GM12875 (cell line): ENCODE data around the gene RPS6KB2.

Experiments
- H3K4me3 ChIP-seq: one replicate; pipeline ENCODE4 v1.5.1; 2011; ENCODE audit warnings: low read depth, low read length, control low read depth
- TF ChIP-seq, protein P1 (sequence below): IDR thresholded peaks from 2 replicates; pipeline ENCODE4 v1.5.1; 2011; ENCODE audit warnings: low read depth, mild to moderate bottlenecking, control low read depth, inconsistent platforms, low read length, moderate library complexity, borderline replicate concordance; ENCODE audit not compliant: insufficient read depth

RPS6KB2 gene

DNA sequence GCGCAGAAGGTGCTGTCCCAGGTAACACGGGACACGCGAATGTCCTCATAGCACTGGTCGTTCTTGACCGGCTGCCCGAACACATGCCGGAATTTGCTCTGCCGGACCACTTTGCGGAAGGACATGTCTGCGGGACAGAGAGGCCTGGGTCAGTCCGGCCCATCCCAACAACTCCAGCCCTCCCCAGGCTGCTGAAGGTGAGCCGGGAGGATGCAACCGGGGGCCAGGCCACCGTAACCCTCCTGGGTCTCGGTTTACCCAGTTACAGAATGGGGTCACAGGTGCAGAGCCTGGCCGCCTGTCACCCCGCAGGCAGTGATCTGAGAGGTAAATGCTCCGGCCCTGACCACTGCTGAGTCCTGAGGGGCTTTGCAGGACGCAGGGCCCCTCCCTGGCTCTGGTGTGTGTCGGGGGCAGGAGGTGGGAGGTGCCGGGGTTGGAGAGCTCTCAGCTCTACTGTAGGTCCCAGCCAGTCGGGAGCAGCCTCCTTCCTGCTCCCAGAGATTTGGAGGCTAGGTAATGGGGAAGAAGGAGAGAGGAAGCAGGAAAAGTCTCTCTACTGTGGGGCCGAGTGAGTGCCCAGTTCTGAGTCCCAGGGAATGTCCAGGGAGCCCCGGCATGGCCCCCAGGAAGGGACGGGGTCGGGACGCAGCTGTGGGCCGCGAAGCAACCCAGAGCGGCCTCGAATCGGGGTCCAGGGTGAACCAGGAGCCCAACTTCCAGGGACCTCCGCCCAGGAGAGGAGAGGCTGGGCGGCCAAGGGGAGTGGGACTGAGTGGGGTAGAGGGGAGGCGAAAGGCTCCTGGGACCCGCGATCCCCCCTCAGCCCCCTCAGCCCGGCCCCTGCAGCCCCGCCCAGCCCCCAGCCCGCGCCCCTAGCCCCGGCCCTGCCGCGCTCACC lies 14.5 kb downstream of the RPS6KB2 start:
- no peak overlapping the region for H3K4me3 ChIP-seq
- TF ChIP-seq, protein P1, sequence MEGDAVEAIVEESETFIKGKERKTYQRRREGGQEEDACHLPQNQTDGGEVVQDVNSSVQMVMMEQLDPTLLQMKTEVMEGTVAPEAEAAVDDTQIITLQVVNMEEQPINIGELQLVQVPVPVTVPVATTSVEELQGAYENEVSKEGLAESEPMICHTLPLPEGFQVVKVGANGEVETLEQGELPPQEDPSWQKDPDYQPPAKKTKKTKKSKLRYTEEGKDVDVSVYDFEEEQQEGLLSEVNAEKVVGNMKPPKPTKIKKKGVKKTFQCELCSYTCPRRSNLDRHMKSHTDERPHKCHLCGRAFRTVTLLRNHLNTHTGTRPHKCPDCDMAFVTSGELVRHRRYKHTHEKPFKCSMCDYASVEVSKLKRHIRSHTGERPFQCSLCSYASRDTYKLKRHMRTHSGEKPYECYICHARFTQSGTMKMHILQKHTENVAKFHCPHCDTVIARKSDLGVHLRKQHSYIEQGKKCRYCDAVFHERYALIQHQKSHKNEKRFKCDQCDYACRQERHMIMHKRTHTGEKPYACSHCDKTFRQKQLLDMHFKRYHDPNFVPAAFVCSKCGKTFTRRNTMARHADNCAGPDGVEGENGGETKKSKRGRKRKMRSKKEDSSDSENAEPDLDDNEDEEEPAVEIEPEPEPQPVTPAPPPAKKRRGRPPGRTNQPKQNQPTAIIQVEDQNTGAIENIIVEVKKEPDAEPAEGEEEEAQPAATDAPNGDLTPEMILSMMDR, result no peak

DNA sequence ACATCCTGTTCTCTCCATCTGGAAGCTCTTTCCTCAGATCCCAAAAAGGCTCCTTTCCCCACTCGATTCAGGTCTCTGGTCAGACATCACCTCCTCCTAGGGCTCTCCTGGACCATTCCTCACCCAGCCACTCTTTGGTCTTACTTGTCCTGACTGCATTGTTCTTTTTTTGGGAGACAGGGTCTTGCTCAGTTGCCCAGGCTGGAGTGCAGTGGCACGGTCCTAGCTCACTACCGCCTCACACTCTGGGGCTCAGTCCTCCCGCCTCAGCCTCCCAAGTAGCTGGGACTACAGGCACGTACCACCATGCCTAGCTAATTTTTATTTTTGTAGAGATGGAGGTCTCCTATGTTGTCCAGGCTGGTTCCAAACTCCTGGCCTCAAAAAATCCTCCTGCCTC lies 17.2 kb downstream of the RPS6KB2 start:
- no peak overlapping the region for H3K4me3 ChIP-seq
- TF ChIP-seq, protein P1, result no peak

DNA sequence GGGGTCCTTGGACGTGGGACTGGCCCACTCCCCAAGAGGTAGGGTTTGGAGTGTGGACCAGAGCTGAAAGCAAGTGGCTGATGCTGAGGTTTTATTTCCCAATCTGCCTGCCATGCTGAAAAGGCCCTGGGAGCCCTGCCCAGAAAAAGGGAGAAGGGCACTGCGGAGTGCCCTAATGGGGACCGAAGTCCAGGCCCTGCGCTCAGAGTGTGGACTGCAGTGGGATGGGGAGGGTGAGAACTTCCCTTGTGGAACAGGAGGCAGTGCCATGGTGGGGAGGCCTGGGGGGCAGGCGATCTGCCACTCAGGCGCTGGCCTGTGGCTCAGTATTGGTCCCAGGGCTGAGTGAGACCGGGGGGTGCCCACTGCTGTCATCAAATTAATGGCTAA lies 19.9 kb downstream of the RPS6KB2 start:
- H3K4me3 ChIP-seq, result no peak overlapping the region
- TF ChIP-seq, protein P1, result no peak

DNA sequence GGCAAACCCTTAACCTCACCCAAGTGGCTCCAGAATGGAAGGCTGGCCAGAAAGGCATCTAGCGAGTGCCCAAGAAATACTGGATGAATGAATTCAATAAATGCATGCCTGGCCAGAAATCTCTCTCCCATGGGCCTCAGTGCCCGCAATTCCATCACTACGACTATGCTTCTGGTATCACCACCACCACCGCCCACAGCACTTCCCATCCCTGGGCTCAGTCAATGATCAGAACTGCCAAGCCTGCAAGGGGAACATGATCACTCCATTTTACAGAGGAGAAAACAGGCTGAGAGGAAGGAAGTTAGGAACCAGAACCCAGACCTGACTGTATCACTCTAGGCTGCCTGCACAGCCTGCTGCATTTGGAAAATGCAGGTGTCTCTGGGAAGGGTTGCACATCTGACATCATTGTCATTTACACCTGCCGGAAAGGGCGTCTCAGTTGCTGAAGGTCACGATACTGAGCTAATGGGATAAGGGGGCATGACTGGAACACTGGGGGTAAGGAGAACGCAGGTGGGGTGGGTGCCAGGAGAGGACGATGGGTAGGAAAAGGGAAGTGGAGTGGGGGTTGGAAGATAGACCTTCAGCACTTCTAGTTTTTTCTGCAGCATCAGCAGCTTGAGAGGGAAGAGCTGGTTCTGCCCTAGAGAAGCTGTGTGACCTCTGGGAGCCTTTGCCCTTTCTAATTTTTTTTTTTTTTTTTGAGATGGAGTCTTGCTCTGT lies 21.0 kb downstream of the RPS6KB2 start:
- TF ChIP-seq, protein P1, result no peak
- no peak overlapping the region for H3K4me3 ChIP-seq

DNA sequence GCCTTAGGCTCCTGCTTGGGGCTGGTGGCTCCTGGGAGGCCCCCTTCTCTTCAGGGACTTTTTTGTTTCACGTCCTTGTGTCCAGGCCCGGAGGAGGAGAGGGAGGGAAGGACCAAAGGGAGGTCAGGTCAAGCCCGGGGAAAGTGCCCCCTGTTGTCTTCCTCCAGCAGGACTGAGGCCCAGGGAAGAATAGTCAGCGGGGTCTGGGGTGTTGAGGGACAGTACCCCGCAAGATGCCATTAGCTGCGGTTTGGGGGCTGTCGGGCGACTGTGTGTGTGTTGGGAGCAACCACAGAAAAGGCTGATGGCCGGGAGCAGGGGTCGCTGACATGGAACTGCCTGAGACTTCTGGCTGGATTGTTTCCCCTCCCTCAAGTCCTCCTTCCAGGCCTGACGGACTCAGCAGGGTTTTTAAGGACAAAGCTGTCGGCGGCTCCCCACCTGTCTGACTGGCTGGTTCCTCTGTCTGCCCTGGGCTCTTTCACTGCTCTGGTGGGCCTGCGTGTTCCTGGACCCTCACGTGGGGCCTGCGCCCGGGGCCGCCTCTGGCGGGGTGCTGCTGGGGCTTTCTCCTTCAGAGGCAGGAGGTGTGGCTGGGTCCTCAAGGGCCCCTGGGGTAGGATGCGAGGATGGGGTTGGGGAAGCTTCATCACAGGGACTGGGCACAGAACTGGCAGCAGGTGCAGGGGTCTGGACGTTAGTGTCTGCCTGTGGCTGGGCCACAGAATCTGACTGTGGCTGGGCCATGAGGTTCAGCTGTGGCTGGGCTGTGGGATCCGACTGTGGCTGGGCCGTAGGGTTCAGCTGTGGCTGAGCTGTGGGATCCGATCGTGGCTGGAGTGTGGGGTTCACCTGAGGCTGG lies 22.7 kb downstream of the RPS6KB2 start:
- TF ChIP-seq, protein P1, result no peak
- no peak overlapping the region for H3K4me3 ChIP-seq

DNA sequence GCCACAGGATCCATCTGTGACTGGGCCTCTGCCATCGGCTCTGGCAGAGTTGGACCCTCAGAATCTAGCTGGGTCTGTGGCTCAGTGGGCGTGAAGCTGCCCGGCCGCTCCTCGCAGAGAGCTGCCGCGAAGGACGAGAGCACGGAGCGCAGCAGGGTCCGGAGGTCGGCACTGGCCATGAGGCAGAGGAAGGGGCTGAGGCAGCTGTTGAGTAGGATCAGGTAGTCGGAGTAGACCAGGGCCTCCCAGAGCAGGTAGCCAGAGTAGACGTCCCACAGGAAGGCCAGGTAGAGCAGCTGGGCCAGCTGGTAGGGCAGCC lies 23.3 kb downstream of the RPS6KB2 start:
- H3K4me3 ChIP-seq, result no peak overlapping the region
- TF ChIP-seq, protein P1, result no peak
